GM10248 (cell line): ENCODE results near the gene PNMA8B.
A peak's percentile ranks its signal among the peaks of the same experiment; 100 is the strongest.

Experiments
- CTCF ChIA-PET: fragments of 300-600 bp; sonication (Branson Sonifier 250); formaldehyde crosslinking; extraction: SDS; loops from one replicate; lab custom pipeline; 2021; ENCODE audit warnings: antibody characterized with exemption; lab: Yijun Ruan, JAX
- POLR2A ChIA-PET: fragments of 350-650 bp; sonication (Branson Sonifier 250); formaldehyde crosslinking; extraction: SDS; loops from one replicate; lab custom pipeline; 2020; ENCODE audit warnings: antibody characterized with exemption; lab: Yijun Ruan, JAX
- DNase-seq: peaks from one replicate; pipeline ENCODE4 v3.0.0; 2012; ENCODE audit errors: extremely low spot score
- TF ChIP-seq, protein P1 (sequence below): IDR thresholded peaks from 2 replicates; pipeline ENCODE4 v1.5.1; 2012; ENCODE audit warnings: mild to moderate bottlenecking, low read depth; ENCODE audit errors: extremely low read depth, missing control alignments, control extremely low read depth

The PNMA8B gene

DNA sequence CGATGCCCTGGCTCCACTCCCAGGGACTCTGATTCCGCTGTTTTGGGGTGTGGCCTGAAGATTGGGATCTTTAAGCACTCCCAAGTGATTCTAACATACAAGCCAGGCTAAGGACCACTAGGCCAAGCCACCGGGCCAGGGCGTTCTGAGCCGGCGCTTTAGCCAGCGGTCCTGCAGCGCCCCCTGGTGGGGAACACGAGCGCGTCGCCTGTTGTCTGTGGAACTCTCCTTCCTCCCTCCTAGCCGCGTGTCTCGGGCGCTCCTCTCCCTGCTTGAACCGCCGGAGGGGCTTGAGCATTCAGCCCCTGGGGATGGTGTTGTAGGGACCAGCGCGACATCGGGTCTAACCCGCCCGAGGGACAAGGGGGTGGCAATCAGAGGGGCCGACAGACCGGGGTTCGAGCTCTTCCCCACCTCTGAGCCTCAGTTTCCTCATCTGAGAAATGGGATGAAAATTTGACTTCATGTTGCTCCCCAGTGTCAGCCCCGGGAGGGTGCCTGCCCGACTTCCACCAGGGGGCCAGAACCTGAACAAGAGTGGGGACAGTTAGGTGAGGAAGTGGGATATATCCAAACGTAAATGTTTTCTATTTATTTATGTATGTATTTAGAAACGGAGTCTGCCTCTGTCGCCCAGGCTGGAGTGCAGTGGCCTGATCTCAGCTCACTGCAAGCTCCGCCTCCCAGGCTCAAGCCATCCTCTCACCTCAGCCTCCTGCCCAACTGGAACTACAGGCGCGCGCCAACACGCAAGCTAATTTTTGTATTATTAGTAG is 18.0 kb upstream of the PNMA8B start:
- DNase-seq = peak; percentile 83

GRCh38 chr19:46511237-46511636 is 15.6 kb upstream of the PNMA8B start:
- TF ChIP-seq, protein P1, sequence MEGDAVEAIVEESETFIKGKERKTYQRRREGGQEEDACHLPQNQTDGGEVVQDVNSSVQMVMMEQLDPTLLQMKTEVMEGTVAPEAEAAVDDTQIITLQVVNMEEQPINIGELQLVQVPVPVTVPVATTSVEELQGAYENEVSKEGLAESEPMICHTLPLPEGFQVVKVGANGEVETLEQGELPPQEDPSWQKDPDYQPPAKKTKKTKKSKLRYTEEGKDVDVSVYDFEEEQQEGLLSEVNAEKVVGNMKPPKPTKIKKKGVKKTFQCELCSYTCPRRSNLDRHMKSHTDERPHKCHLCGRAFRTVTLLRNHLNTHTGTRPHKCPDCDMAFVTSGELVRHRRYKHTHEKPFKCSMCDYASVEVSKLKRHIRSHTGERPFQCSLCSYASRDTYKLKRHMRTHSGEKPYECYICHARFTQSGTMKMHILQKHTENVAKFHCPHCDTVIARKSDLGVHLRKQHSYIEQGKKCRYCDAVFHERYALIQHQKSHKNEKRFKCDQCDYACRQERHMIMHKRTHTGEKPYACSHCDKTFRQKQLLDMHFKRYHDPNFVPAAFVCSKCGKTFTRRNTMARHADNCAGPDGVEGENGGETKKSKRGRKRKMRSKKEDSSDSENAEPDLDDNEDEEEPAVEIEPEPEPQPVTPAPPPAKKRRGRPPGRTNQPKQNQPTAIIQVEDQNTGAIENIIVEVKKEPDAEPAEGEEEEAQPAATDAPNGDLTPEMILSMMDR = no peak
- ChIA-PET POLR2A (no interaction called here), CTCF (interaction anchor here (0.5 to 3.9 kb wide), 6 partner anchors 11 to 120 kb away, joined by 3 to 20 read pairs (median 8); no protein-coding TSS in a partner anchor)
- DNase-seq = no peak

More for the DNA sequence above, 18.0 kb upstream of the PNMA8B start:
- POLR2A ChIA-PET = no interaction called here
- TF ChIP-seq, protein P1 = peak; percentile 89
- CTCF ChIA-PET = interaction anchor here (0.6 to 3.9 kb wide), 27 partner anchors 8 to 233 kb away, joined by 3 to 20 read pairs (median 4); partner anchors contain the start of gene CCDC8

DNA sequence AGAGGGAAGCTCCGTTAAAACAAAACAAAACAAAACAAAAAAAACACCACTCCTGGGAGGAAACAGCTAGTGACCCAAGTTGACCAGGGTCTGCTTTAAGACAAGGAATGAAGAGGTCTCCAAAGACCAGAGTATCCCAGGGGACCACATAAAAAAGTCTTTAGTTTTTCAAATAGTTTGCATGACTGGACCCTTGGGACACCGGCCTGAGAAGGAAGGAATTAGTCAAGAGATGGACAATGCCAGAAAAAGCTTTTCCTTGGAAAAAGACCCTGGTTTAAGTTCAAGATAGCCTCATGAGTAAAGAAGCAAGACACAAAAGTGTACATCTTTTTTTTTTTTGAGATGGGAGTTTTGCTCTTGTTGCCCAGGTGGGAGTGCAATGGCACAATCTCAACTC is 12.5 kb upstream of the PNMA8B start:
- TF ChIP-seq, protein P1 = no peak
- ChIA-PET POLR2A (no interaction called here), CTCF (interaction anchor here (1.6 to 1.7 kb wide), 2 partner anchors 29 to 106 kb away, joined by 3 to 4 read pairs; no protein-coding TSS in a partner anchor)
- DNase-seq = no peak

- ChIA-PET POLR2A (no interaction called here), CTCF (interaction anchor here (1.0 kb wide), 1 partner anchor 102 kb away, joined by 3 read pairs; no protein-coding TSS in a partner anchor)
- TF ChIP-seq, protein P1 = no peak
- DNase-seq = no peak
Observed at GRCh38 chr19:46503848-46504453, 8.3 kb upstream of the PNMA8B start.

- ChIA-PET POLR2A (no interaction called here), CTCF (interaction anchor here (1.1 kb wide), 1 partner anchor 100 kb away, joined by 3 read pairs; no protein-coding TSS in a partner anchor)
- TF ChIP-seq, protein P1 = no peak
- DNase-seq = no peak
Observed at GRCh38 chr19:46502891-46503290, 7.2 kb upstream of the PNMA8B start.

- ChIA-PET CTCF (interaction anchor here (1.4 to 1.5 kb wide), 2 partner anchors 14 to 98 kb away, joined by 3 to 4 read pairs; no protein-coding TSS in a partner anchor), POLR2A (no interaction called here)
- DNase-seq = no peak
- TF ChIP-seq, protein P1 = no peak
Observed at GRCh38 chr19:46499692-46500091, 4.0 kb upstream of the PNMA8B start.
